ENCODE measurements around the gene G3BP1.

- TF ChIP-seq, protein P1, sequence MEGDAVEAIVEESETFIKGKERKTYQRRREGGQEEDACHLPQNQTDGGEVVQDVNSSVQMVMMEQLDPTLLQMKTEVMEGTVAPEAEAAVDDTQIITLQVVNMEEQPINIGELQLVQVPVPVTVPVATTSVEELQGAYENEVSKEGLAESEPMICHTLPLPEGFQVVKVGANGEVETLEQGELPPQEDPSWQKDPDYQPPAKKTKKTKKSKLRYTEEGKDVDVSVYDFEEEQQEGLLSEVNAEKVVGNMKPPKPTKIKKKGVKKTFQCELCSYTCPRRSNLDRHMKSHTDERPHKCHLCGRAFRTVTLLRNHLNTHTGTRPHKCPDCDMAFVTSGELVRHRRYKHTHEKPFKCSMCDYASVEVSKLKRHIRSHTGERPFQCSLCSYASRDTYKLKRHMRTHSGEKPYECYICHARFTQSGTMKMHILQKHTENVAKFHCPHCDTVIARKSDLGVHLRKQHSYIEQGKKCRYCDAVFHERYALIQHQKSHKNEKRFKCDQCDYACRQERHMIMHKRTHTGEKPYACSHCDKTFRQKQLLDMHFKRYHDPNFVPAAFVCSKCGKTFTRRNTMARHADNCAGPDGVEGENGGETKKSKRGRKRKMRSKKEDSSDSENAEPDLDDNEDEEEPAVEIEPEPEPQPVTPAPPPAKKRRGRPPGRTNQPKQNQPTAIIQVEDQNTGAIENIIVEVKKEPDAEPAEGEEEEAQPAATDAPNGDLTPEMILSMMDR (IDR thresholded peaks at IDR 0.05; ENCODE audit: insufficient read depth, low read length), result no peak
- TF ChIP-seq POLR2AphosphoS5 (IDR thresholded peaks at IDR 0.05; ENCODE audit: low read depth) (no peak), REST (IDR thresholded peaks at IDR 0.05; ENCODE audit: insufficient replicate concordance, low read depth) (no peak), GABPA (IDR thresholded peaks at IDR 0.05; ENCODE audit: low read depth) (no peak), SPI1 (IDR thresholded peaks at IDR 0.05; ENCODE audit: borderline replicate concordance, low read depth) (no peak)
Measured at GRCh38 chr5:151799407-151799806, 27.7 kb downstream of the G3BP1 start.
